Panc1 (cell line): ENCODE measurements around the gene DDX31. TPM values are rescaled to one million over a fixed set of nuclear protein-coding genes. Genes with fewer than 3 reads are reported as not detected.

Source experiments
- ATAC-seq: fragments of 200-7000 bp; cut with Tn5 transposase; 2 replicates; pipeline ENCODE4 v1.9.1; 2020; ENCODE audit warnings: mild to moderate bottlenecking, moderate library complexity
- BruUV-seq: library from RNA; stranded (reverse); fragments of 400-500 nt; replicated peaks from 2 replicates; lab custom pipeline; 2021; lab: Mats Ljungman, UMichigan
- CTCF ChIA-PET: fragments of 300-600 bp; sonication (Branson Sonifier 250); formaldehyde crosslinking; loops from one replicate; lab custom pipeline; 2022; ENCODE audit warnings: antibody characterized with exemption; lab: Charles Lee
- POLR2A ChIA-PET: fragments of 300-600 bp; sonication (Branson Sonifier 250); formaldehyde crosslinking; loops from one replicate; lab custom pipeline; 2022; ENCODE audit warnings: antibody characterized with exemption; lab: Charles Lee
- DNase-seq: peaks from one replicate; pipeline ENCODE4 v3.0.0-alpha.2; 2010; ENCODE audit warnings: low read depth, low spot score
- H3K27ac ChIP-seq: 2 replicates; pipeline ENCODE4 v1.5.1; 2011; ENCODE audit warnings: mild to moderate bottlenecking, low read length, inconsistent platforms
- H3K27me3 ChIP-seq: fragments of 200-500 bp; sonication (Bioruptor generic); 2 replicates; pipeline ENCODE4 v1.6.0; 2014; ENCODE audit warnings: low read length, inconsistent platforms; ENCODE audit not compliant: control insufficient read depth, insufficient read depth
- H3K36me3 ChIP-seq: fragments of 200-500 bp; sonication (Bioruptor generic); 2 replicates; pipeline ENCODE4 v1.5.1; 2014; ENCODE audit warnings: inconsistent platforms, mild to moderate bottlenecking, low read length, moderate library complexity; ENCODE audit not compliant: control insufficient read depth, insufficient read depth
- H3K4me1 ChIP-seq: 2 replicates; pipeline ENCODE4 v1.5.1; 2011; ENCODE audit warnings: inconsistent platforms, mild to moderate bottlenecking, low read length, moderate library complexity; ENCODE audit not compliant: control insufficient read depth, insufficient read depth
- H3K4me3 ChIP-seq, 2 experiments: 2 replicates each; pipeline ENCODE4 v1.5.1; 2011 to 2012; ENCODE audit warnings: low read depth in 2 of 2, low read length in 2 of 2, mild to moderate bottlenecking in 2 of 2, inconsistent platforms in 1 of 2, moderate library complexity in 1 of 2
- H3K9me3 ChIP-seq: fragments of 200-500 bp; sonication (Bioruptor generic); 2 replicates; pipeline ENCODE4 v1.5.1; 2014; ENCODE audit warnings: low read depth, mild to moderate bottlenecking, inconsistent platforms, low read length, moderate library complexity; ENCODE audit not compliant: control insufficient read depth, insufficient read depth
- POLR2AphosphoS5 ChIP-seq: IDR thresholded peaks from 2 replicates; pipeline ENCODE4 v1.6.1; 2012; ENCODE audit warnings: mild to moderate bottlenecking, low read depth, low read length, moderate library complexity
- SIN3A ChIP-seq: IDR thresholded peaks from 2 replicates; pipeline ENCODE4 v1.6.1; 2012; ENCODE audit warnings: low read depth, mild to moderate bottlenecking, low read length, moderate library complexity, borderline replicate concordance; ENCODE audit not compliant: insufficient read depth
- TCF7L2 ChIP-seq: IDR thresholded peaks from 2 replicates; pipeline ENCODE4 v1.6.1; 2011; ENCODE audit warnings: mild to moderate bottlenecking, low read depth, low read length, inconsistent platforms
- in situ Hi-C: cut with HindIII; loops from 2 replicates; pipeline ENCODE4 v1.10.0; 2016; ENCODE audit warnings: low sequenced_read_pairs, low pct_unique_long_range_greater_than_20kb
- intact Hi-C: fragments of 100-400 bp; cut with micrococcal nuclease; formaldehyde crosslinking; loops from one replicate; pipeline ENCODE4 v1.10.0; 2022; ENCODE audit not compliant: unreplicated experiment
- total RNA-seq: library from RNA; stranded (reverse); gene quantifications from one replicate; pipeline ENCODE4 v1.2.1, GENCODE V29; 2021; ENCODE audit not compliant: unreplicated experiment
- TF ChIP-seq, protein P1 (sequence below), 2 experiments: IDR thresholded peaks; 2 replicates each; pipeline ENCODE4 v1.6.1; 2011 to 2012; ENCODE audit warnings: low read depth in 2 of 2, control low read depth in 1 of 2, low read length in 1 of 2, mild to moderate bottlenecking in 1 of 2, moderate library complexity in 1 of 2; ENCODE audit not compliant: insufficient read depth in 1 of 2
- TF ChIP-seq, protein P2 (sequence below): fragments of 450-650 bp; IDR thresholded peaks from 2 replicates; pipeline ENCODE4 v1.5.1; 2017; ENCODE audit warnings: mild to moderate bottlenecking

The DDX31 gene
- total RNA-seq, 1 experiment from 2014 or later: 17.5 TPM

DNA sequence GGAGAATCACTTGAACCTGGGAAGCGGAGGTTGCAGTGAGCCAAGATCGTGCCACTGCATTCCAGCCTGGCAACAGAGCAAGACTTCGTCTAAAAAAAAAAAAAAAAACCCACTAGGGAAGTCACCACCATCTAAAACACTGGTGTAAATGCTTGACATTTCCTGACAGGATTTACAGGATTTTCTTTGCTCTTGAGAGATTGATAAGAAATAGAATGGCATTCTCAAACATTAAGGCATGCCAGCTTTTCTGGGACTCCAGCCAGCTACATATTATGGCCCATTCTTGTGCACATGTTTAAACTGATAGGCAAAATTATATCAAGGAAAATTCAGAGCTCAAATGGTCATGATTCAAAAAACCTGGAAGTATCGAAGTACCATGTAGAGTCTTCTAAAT lies 29.2 kb upstream of the DDX31 start:
- DNase-seq (no peak), ATAC-seq (no peak)
- ChIA-PET POLR2A (no interaction called here), CTCF (no interaction called here)
- Histone ChIP-seq H3K27me3 (no peaks in the 10 kb centered on the region), H3K27ac (no peak overlapping the region), H3K4me1 (no peaks in the 10 kb centered on the region), H3K36me3 (no peaks in the 10 kb centered on the region), H3K9me3 (peaks cover 4% of the 10 kb centered on the region; the same call in 1 of the 2 replicates), H3K4me3 (no peak overlapping the region)
- BruUV-seq: no TSS peak
- in situ Hi-C loops (no loop called here), intact Hi-C loops (no loop called here)
- TF ChIP-seq, protein P1, sequence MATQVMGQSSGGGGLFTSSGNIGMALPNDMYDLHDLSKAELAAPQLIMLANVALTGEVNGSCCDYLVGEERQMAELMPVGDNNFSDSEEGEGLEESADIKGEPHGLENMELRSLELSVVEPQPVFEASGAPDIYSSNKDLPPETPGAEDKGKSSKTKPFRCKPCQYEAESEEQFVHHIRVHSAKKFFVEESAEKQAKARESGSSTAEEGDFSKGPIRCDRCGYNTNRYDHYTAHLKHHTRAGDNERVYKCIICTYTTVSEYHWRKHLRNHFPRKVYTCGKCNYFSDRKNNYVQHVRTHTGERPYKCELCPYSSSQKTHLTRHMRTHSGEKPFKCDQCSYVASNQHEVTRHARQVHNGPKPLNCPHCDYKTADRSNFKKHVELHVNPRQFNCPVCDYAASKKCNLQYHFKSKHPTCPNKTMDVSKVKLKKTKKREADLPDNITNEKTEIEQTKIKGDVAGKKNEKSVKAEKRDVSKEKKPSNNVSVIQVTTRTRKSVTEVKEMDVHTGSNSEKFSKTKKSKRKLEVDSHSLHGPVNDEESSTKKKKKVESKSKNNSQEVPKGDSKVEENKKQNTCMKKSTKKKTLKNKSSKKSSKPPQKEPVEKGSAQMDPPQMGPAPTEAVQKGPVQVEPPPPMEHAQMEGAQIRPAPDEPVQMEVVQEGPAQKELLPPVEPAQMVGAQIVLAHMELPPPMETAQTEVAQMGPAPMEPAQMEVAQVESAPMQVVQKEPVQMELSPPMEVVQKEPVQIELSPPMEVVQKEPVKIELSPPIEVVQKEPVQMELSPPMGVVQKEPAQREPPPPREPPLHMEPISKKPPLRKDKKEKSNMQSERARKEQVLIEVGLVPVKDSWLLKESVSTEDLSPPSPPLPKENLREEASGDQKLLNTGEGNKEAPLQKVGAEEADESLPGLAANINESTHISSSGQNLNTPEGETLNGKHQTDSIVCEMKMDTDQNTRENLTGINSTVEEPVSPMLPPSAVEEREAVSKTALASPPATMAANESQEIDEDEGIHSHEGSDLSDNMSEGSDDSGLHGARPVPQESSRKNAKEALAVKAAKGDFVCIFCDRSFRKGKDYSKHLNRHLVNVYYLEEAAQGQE (IDR thresholded peaks at IDR 0.05; ENCODE audit: insufficient read depth in 1 of 2, low read depth in 2 of 2, low read length in 1 of 2): no peak

DNA sequence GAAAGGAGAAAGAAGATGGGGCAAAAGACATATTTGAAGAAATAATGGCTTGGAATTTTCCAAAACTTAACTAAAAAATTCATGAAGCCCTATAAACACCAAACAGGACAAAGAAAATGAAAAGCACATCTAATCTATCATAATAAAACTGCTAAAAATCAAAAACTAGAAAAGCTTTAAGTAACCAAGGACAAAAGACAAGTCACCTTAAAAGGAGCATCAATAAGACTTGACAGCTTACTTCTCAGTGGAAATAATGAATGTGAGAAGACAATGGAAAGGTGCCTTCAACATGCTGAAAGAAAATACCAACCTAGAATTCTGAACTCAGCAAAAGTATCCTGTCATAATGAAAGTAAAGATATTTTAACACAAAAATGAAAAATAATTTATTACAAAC lies 27.4 kb upstream of the DDX31 start:
- Histone ChIP-seq H3K27me3 (no peaks in the 10 kb centered on the region), H3K4me3 (no peak overlapping the region), H3K9me3 (peaks cover 4% of the 10 kb centered on the region; the same call in 1 of the 2 replicates), H3K36me3 (no peaks in the 10 kb centered on the region), H3K4me1 (no peaks in the 10 kb centered on the region), H3K27ac (no peak overlapping the region)
- intact Hi-C loops (no loop called here), in situ Hi-C loops (no loop called here)
- DNase-seq: no peak
- ChIA-PET CTCF (no interaction called here), POLR2A (no interaction called here)
- no peak for ATAC-seq
- TF ChIP-seq TCF7L2 (no peak), SIN3A (no peak), POLR2AphosphoS5 (no peak)
- TF ChIP-seq, protein P1 (IDR thresholded peaks at IDR 0.05; ENCODE audit: insufficient read depth in 1 of 2, low read depth in 2 of 2, low read length in 1 of 2): no peak
- TF ChIP-seq, protein P2, sequence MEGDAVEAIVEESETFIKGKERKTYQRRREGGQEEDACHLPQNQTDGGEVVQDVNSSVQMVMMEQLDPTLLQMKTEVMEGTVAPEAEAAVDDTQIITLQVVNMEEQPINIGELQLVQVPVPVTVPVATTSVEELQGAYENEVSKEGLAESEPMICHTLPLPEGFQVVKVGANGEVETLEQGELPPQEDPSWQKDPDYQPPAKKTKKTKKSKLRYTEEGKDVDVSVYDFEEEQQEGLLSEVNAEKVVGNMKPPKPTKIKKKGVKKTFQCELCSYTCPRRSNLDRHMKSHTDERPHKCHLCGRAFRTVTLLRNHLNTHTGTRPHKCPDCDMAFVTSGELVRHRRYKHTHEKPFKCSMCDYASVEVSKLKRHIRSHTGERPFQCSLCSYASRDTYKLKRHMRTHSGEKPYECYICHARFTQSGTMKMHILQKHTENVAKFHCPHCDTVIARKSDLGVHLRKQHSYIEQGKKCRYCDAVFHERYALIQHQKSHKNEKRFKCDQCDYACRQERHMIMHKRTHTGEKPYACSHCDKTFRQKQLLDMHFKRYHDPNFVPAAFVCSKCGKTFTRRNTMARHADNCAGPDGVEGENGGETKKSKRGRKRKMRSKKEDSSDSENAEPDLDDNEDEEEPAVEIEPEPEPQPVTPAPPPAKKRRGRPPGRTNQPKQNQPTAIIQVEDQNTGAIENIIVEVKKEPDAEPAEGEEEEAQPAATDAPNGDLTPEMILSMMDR: no peak
- BruUV-seq: no TSS peak
